H1 (cell line): ENCODE results near the gene FABP6. TPM values are rescaled to one million over a fixed set of nuclear protein-coding genes. Genes with fewer than 3 reads are reported as not detected.

Experiments used
- CBX8 ChIP-seq: fragments of 300-800, 300-1000 bp; sonication (generic); IDR thresholded peaks from 2 replicates; pipeline ENCODE4 v1.7.1; 2016; ENCODE audit warnings: low read depth, low read length, borderline replicate concordance
- CHD2 ChIP-seq: IDR thresholded peaks from 2 replicates; pipeline ENCODE4 v1.6.1; 2012; ENCODE audit warnings: low read length, improper control_type of control experiment
- E2F6 ChIP-seq: IDR thresholded peaks from 2 replicates; pipeline ENCODE4 v1.6.1; 2012; ENCODE audit warnings: inconsistent platforms
- FOSL1 ChIP-seq: IDR thresholded peaks from 2 replicates; pipeline ENCODE4 v1.6.1; 2011; ENCODE audit warnings: mild to moderate bottlenecking, low read depth, low read length, moderate library complexity; ENCODE audit not compliant: insufficient read depth
- PHF8 ChIP-seq: fragments of 200-600 bp; sonication (generic); conservative IDR thresholded peaks from 2 replicates; pipeline ENCODE4 v1.7.1; 2012; ENCODE audit warnings: low read depth, mild to moderate bottlenecking, inconsistent platforms, low read length, moderate library complexity
- POLR2AphosphoS5 ChIP-seq: IDR thresholded peaks from 2 replicates; pipeline ENCODE4 v1.6.1; 2011; ENCODE audit warnings: low read depth, low read length
- polyA plus RNA-seq, 7 experiments: library from polyadenylated mRNA; depleted of rRNA in 3 of 7; stranded (reverse) in 5 of 7; unstranded in 2 of 7; fragments of >200 nt in 5 of 7; fragments of 200-250 nt in 2 of 7; gene quantifications; 1 replicate in 5 of 7; 2 replicates in 1 of 7; 4 replicates in 1 of 7; pipeline versions ENCODE4 v1.2.1 to v1.2.3, GENCODE V29; 2011 to 2013; ENCODE audit warnings: missing spikeins in 2 of 7, mixed read lengths in 2 of 7
- total RNA-seq: library from RNA; stranded (reverse); fragmentation: NEBNext Ultra II Directional; extraction: Animal tissue kit (Norgen Biotek cat#: 25700); gene quantifications from 2 replicates; pipeline ENCODE4 v1.2.1, GENCODE V29; 2021

FABP6 gene
- total and polyA plus RNA-seq, 2 of the 8 experiments (the other 6 are each of a cell fraction or from before 2014, with no cell fraction given) = 4.8 to 6.1 TPM

- TF ChIP-seq POLR2AphosphoS5 = peak; percentile 34; the same call in 1 of the 2 replicates
- TF ChIP-seq FOSL1 = no peak
- TF ChIP-seq CHD2 = 0 out of 2 replicates have a peak, but pooled peaks have one; percentile 27
- TF ChIP-seq E2F6 = peak; percentile 69; the same call in 1 of the 2 replicates
- TF ChIP-seq CBX8 = no peak
- TF ChIP-seq PHF8 = no peak
- TF ChIP-seq, all 59 proteins: peak for 10
These were observed 8.3 kb downstream of the FABP6 start (continued) for GRCh38 chr5:160237571-160238093.
